HG02884 (cell line): ENCODE data around the gene SND1.

Experiments used
- ATAC-seq: cut with Tn5 transposase; IDR thresholded peaks from one replicate; pipeline ENCODE4 v1.9.1; 2021; ENCODE audit warnings: mild to moderate bottlenecking, moderate library complexity; ENCODE audit not compliant: unreplicated experiment

SND1 gene

DNA sequence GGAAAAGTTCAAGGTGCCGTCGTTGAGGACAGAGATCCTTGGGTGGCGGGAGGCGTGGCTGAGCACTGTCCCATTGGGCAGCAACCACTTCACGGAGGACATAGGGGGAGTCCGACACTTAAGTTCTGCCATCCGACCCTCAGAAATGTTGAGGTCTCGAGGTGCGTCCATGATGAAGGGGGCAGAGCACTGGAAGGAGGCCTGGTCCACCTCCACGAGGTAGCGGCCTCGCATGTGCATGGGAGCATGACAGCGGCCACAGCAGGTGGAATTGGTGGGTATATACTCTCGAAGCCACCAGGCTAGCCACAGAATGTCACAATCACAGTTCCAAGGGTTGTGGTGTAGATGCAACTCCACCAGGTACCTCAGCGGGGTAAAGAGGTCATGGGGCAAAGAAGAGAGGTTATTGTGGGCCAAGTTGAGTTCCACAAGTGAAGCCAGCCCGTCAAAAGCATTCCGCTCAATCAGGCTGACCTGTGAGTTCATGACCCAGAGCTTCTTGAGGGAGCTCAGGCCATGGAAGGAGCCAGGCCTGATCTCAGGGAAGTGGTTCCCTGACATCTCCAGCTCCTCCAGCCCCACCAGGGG lies 377.5 kb downstream of the SND1 start:
- ATAC-seq: no peak

GRCh38 chr7:128030263-128030653 lies 378.3 kb downstream of the SND1 start:
- no peak for ATAC-seq

DNA sequence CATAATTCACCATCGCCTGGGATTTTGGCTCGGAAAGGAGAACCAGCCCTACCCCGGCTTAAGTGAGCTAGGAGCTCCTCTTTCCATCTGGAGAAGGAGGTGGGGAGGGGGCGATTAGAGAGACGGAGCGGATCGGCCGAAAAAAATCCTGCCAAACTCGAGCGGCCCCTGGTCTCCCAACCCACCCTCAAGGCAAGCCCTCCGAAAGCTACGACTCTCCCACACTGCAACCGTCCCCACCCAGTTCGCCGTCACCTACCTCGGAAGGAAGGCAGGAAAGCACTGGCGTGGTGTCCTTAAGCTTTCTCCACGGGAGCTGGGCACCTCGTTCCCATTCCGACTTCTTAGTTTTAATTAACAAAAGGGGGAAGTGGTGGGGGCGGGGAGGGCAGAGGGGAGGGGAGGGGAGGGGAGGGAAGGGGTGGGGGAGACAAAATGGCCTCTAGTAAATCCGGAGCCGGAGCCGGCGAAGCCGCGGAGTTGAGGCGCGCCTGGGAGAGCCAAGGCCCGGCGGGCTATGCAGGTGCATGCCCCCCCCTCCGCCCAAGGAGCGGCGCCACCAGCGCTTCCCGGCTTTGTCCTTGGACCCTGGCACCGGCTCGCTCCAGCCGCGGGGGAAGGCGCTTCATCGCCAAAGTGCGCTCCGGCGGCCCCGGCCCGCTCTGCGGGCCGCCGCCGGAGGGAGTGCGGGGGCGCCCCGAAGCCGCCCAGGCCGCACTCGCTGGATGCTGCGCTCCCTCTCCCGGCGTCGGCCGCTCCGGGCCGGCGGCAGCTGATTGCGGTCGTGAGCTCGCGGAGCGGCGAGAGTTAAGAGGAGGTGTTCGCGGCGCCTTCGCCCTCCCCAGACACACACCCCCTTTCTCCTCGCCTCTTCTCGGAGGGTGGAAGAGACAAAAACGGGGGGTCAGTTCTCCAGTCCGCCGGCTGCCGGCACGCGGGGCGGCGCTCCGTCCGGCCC lies 378.9 kb downstream of the SND1 start, which contains the start of gene LRRC4:
LRRC4 (minus strand) TSS at position 784 of the 958 bp plus-strand sequence. CDS start 797 bp downstream, outside the sequence.
- peak; percentile 34 for ATAC-seq

- ATAC-seq: peak; percentile 69
These were observed 380.1 kb downstream of the SND1 start for GRCh38 chr7:128031901-128032604.

DNA sequence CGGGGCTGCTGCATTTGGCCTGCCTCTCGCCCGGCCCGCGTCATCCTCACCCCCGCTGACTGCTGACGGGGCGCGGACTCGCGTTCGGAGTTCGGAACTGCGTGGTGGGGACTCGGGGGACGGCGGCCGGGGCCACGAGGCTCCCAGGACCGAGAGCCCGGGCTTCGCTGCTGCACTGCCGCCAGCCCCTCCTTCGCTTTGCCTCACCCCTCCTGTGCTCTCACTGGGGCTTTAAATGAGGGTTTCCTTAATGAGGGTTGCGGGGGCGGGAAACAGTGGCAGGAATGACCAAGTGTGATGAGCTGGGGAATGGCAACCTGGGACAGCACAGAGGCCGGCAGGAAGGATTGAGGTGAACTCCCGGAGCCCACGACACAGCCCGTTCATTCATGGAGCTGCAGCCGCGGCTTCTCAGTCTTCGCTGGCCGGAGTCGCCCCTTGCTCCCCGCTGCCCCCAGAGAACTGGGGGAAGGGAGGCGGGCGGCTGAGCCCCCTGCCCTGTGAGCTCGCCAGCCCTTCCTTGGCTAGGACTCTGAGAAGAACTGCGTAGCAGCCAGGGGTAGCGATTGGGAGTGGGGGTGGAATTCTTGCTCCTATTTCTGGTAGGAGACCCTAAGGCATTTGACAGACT lies 380.7 kb downstream of the SND1 start:
- ATAC-seq: no peak

- no peak for ATAC-seq
These were observed 381.3 kb downstream of the SND1 start for GRCh38 chr7:128033246-128033645.

DNA sequence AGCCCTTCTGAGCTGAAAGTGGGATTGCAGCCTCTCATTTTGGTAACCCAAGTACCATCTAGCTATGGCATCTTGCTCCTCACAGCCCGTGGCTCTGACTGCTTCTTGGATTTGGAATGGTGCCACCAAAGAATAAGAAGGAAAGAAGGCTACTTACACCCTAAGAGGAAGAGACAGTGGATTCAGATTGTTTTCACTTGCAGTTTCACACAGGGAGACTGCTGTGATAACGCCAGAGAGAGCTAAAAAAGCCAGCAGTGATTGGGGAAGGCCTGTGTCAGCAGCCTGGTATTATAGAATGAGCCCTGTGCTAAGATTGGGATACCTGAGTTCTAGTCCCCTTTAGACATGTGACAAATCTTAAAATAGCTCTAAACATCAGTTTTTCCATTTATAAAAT lies 382.8 kb downstream of the SND1 start:
- no peak for ATAC-seq

GRCh38 chr7:128035712-128036111 lies 383.7 kb downstream of the SND1 start:
- no peak for ATAC-seq

DNA sequence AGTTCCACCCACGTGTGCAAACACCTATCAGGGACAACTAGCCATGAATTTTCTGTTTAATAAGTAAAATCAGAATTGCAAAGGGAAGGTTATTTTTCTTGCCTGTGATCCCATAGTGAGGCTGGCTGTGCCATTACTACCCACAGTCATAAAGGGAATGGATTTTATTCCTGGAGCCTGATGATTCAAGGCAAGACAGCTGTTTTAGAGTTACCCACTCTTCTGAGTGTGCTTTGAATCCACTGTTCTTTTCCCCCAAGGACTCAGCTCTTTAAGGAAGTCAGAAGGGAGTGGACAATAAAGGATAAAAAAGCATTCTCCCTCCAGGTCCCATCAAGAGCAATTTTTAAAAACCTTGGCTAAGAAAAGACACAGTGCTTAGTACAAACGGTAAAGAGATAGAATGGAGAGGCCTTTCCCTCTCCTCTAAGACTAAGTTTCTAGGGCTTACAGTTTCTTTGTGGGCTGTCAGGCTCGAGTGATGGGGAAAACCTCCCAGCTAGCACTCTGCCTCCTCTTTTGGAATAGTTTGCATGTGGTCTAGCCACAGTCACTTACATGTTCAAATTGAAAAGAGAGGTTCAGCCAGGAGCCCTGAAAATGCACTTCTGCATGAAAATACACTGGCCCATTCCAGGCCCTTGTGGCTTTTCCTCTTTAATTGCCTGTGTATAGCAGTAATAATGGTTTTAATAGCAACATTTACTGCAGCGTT lies 384.4 kb downstream of the SND1 start:
- peak; percentile 40 for ATAC-seq

GRCh38 chr7:128037081-128037480 lies 385.1 kb downstream of the SND1 start:
- peak; percentile 8 for ATAC-seq

DNA sequence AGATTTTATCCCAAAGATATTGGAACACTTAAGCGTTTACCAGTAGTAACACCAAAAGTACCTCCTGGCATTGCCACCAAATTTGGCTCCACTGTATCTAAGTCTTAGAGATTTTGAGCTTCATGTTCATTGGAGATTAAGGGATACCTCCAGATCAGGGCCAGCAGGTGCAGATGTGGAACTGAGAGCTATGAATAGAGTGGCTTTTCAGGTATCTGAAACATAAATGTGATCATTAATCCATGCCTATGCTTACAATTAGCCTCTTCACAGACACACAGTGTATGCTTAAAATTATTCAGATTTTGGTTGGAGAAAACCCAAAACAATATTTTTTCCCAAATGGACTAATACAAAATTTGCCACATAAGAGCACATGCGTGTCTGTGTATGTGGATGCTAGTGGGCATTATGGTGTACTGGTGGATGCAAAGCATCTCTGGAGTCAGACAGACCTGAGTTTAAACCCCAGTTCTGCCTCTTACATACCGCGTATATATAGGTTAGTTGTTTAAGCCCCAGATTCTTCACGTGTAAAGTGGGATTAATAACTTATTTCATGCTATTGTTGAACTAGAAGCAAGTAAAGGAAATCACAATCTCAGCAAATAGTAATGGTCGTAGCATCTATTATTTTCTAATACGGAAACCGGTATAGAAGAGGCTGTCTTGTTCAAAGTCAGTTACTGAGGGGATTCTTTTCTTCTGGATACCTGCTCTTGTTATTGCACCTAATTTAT lies 386.1 kb downstream of the SND1 start:
- ATAC-seq: no peak

DNA sequence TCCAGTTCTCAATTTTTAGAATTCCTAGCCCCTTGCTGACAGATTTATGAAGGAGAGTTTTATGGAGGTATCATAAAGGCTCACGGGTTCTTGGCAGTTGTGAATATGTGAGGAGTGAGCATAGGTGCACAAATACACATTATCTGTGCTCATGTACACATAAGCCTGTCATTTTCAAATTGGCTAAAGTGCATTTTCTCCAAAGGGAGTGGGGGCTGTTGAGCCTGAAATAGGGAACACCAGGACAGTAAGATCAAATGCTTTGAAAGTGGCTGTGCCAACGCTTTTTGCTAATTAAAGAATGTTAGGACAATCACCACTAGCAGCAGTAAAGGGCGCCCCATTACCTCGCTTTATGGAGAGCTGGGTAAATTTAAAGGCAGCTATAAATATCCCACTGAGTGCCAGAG lies 387.6 kb downstream of the SND1 start:
- no peak for ATAC-seq

DNA sequence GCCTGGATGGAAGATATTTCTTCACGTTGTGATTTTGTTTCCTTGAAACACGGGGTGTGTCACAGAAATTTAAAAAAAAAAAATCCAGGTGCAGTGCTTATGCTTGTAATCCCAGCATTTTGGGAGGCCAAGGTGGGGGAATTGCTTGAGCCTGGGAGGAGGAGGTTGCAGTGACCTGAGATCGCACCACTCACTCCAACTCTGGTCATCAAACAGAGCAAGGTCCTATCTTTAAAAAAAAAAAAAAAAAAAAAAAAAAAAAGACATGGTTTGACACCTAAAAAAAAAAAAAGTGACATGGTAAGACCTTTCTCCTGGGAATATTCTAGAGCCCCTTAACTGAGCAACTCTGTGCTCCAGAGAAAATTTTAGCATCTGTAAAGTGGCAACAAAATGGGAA lies 388.2 kb downstream of the SND1 start:
- ATAC-seq: no peak

GRCh38 chr7:128041203-128041602 lies 389.2 kb downstream of the SND1 start:
- no peak for ATAC-seq

DNA sequence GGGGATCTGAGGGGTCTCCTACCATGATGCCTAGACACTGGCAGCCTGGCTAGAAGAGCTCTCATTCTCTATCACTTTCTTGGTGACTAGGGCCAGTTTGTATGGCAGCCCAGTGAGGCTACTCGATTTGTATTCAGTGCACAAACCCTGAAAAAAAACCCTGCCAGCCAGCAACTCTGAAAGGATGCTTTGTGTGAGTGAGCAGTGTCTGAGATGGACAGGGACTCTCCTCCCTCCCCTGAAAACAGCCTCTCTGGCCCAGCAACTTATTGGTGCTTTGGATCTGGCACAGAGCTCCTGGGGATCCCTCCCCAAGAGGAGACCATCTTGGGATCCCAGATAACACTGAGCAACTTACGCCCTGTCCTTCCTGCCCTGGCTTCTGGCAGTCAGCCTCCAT lies 390.0 kb downstream of the SND1 start:
- no peak for ATAC-seq

DNA sequence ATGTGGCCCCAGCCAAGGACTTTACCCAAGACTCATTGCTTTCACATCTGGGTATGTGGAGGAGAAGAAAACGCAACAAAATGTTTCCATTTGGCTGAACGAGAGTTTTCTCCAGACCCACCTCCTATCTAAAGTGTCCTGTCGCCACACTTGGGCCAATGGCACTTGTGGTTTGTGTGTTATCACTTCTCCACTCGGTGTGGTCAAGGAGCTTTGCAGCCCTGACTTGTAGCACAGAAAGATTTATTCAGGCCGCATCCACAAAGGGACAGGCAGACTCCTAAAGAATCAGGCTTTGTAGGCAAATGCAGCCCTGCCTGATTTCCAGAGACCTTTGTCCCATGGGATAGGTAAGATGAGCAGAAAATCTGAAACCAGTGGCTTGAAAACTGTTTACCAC lies 392.1 kb downstream of the SND1 start:
- ATAC-seq: no peak

GRCh38 chr7:128045158-128045557 lies 393.2 kb downstream of the SND1 start:
- ATAC-seq: no peak

GRCh38 chr7:128045766-128046165 lies 393.8 kb downstream of the SND1 start:
- ATAC-seq: no peak

GRCh38 chr7:128052404-128052803 lies 400.4 kb downstream of the SND1 start:
- ATAC-seq: no peak

- ATAC-seq: no peak
These were observed 401.0 kb downstream of the SND1 start for GRCh38 chr7:128053023-128053422.
